AG08396 (cell line): ENCODE data around the gene MCC.
"Not testable (repeated sequence)": the region's sequence is repeated elsewhere in the genome, so short reads cannot be mapped to it uniquely, and the experiment has no call there.

Source experiments
- DNase-seq: peaks from one replicate; pipeline ENCODE4 v3.0.0; 2012; ENCODE audit warnings: low spot score, mixed read lengths

MCC gene

DNA sequence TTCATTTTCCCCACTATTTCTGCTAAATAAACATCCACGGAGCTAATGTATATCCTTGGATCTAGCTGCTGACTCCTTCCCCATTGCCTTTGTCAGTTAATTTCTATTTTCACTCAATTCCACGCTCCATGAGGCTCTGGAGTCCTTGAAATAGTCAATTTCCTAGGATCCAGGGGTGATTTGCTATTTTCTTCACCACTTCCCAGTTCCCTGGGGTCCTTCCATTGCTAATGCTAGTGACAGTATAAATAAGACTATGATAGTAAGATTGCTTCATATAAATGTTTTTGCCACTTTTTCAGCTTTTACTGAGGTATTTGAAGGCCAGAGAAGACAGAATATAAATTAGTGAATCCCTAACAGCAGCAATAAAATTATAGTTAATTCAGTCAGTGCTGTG is 66.6 kb downstream of the MCC start:
- no peak for DNase-seq

DNA sequence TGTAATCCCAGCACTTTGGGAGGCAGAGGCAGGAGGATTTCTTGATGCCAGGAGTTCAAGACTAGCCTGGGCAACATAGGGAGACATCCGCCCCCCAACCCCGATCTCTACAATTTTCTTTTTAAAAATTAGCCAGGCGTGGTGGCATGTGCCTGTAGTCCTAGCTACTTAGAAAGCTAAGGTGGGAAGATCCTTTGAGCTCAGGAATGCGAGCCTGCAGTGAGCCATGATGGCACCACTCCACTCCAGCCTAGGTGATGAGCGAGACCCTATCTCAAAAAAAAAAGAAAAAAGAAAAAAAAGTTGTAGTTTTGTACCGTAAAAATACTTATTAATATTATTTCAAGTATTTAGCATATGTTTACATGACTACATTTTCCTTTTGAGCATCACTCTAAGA is 82.7 kb downstream of the MCC start:
- DNase-seq = no peak

DNA sequence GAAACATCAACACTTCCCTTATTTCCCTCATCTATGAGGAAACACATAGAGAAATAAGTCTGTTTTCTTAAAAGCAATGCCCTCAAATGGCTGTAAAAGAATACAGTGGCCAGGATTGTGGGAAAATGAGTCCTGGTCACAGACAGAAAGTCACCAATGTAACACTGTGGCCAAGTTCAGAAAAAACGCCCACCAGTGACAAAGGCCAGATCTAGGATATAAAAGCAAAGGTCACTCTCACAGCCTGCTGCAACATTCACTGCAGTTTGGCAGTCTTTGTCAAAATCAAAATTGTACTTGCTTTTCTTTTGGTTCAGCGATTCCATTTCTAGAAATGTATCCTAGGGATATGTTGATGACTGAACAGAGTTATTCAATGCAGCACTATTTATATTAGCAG is 84.0 kb downstream of the MCC start:
- no peak for DNase-seq

DNA sequence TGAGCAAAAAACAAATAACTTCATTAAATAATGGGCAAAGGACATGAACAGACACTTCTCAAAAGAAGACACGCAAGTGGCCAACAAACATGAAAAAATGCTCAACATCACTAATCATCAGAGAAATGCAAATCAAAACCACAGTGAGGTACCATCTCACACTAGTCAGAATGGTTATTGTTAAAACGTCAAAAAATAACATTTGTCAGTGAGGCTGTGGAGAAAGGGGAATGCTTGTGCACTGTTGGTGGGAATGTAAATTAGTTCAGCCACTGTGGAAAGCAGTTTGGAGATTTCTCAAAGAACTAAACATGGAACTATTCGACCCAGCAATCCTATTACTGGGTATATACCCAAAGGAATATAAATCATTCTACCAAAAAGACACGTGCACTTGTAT is 90.3 kb downstream of the MCC start:
- DNase-seq = not testable (repeated sequence)

DNA sequence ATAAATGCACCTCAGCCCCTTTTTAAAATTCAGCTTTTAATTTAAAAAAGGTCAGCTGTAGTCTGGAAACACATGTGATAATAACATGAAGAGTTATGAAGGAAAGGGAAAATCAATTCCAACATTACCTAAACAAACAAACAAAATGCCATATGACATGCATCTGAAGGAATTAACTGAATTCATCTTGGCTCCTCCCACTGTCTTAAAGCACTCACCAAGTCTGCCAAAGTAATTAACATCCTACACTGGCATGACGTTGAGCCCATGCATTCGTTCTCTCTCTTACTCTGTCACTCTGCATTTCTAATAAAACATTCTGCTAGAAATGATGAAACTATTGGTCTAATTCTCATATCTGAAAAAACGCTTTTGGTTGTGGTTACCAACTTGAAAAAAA is 91.2 kb downstream of the MCC start:
- no peak for DNase-seq

DNA sequence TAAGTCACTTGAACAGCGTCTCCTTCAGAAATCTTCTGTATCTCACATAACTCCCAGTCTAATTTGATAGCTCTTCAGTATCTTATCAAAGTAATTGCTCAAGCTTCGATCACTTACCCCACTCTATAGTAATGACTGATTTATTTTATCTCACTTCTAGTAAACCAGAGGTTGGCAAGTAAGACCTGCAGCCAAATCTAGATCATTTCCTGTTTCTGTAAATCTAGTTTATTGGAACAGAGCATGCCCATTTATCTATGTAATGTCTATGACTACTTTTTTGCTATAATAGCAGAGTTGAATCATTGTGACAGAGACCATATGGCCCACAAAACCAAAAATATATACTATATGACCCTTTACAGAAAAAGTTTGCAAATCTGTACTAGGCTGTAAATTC is 93.6 kb downstream of the MCC start:
- no peak for DNase-seq

DNA sequence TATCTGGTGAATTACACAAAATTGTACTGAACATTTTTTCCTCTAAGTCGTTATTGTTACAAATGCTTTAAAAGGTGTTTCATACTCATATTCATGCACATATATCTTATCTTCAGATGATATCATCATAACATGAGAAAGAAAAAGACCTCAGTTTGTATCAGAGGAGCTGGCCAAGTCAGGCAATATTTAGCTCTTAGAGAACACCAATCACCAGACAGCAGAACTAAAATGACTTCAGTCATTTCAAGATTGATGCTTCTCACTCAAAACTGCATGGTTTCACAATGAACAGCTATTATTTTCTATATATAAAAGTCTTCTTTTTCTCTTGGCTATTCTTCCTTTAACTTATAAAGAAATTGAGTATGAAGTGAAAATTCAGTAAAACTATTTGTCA is 98.0 kb downstream of the MCC start:
- DNase-seq = no peak

DNA sequence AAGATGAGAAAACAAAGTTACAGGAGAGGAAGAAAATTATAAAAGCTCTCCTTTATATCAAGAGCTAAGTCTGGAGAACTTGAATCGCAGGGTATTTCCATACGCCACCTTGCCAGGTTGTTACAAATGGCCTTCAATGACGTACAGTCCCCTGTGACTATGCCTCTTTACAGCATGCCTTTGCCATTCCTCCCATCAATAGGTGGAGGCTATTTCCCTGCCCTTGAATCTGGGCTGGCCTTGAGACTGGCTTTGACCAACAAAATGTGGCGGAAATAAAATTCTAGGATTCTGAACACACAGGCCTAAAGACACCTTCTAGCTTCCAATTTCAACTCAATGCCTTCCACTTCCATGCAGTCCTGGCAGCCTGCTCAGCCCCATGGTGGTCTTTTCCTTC is 99.1 kb downstream of the MCC start:
- no peak for DNase-seq

DNA sequence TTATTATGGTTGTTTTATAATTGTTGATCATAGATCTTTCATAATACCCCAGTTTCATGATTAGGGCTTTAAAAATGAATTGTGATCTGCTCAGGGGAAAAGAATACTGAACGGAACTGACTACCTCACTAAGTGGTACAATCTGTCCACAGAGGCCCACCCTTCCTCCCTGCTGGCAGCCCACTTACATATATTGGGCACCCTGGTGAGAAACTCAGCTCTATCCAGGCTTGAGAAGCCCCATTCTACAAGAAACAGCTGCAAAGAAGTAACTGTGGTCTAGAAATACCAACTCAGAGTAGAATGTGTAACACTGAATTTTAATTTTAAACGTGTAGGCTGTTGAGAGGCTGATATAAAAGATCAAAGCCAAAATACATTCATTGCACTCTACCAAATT is 100.4 kb downstream of the MCC start:
- DNase-seq = no peak

DNA sequence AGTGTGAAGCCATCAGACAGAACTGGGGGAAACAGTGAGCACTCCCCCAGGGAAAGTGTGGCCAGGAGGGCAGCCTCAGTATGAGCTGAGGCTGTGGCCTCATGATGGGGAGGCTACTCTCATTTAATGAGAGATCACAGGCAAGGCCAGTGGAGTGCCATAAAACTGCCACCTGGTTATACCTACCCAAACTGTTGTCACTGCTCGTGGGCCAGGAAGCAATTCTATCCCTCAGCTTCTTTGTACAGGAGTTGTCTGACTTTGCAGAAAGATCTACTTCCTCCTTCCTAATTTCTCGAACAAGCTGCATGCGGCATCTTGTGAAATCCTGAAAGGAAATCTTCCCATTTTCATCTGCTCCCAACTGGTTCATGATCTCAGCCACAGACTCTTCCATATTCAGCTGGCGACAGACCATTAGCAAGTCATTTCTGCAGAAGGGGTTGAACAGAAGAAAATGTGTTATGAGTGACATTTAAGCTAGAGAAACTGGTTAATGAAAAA is 103.4 kb downstream of the MCC start:
- DNase-seq = no peak

DNA sequence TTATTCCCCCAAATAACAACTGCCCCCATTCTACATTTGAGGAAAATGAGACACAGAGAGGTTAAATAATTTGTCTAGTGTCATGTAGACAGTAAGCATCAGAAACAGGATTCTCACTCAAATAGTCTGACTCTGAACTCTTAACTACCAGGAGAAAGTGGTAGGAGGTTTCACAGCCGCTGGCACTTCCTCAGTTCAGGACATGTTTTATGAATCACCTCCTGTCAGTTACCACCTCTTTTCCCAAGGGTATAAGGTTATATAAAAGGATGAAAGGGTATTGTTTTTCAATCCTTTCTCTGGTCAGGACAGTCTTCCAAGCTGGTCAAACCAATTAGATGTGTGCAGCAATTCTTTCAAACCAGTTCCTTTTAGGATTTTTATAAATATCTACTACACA is 105.5 kb downstream of the MCC start:
- no peak for DNase-seq

DNA sequence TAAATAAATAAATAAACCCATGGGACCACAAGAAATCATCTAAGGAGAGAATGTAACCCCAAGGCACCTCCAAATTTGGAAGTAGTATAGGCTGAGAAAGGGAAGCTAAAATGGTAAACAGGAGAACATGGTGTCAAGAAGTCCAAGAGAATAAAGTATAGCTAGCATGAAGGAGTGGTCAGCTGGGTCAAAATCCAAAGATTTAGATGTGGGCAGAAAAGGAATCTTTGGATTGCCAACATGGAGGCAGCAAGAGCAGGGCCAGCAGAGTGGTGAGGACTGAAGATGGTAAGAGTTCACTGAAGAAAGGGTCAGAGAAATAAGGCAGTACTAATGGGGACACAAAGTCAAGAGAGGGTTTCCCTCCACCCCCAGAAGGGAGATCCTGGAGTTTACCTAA is 106.5 kb downstream of the MCC start:
- no peak for DNase-seq

DNA sequence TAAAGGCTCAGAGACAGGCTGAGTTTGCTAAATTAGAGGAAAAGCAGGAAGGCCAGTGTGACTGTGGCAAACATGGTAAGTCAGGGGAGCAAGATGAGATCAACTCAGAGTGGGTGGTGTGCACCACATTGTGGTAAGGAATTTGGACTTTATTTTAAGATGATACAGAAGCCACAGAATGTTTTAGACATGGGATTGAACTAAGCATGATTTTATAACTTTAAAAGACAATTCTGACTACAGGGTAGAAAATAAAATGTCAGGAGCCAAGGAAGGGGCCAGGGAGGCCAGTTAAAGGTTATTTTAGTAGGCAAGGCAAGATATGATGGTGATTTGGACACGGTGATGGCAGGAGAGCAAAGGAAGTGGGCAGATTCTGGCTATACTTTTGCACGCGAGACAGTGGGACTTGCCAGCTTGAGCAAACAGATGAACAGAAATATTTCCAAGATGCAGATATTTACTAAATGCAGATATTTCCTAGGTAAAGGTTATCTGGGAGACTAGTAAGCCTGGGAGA is 107.4 kb downstream of the MCC start:
- DNase-seq = no peak

DNA sequence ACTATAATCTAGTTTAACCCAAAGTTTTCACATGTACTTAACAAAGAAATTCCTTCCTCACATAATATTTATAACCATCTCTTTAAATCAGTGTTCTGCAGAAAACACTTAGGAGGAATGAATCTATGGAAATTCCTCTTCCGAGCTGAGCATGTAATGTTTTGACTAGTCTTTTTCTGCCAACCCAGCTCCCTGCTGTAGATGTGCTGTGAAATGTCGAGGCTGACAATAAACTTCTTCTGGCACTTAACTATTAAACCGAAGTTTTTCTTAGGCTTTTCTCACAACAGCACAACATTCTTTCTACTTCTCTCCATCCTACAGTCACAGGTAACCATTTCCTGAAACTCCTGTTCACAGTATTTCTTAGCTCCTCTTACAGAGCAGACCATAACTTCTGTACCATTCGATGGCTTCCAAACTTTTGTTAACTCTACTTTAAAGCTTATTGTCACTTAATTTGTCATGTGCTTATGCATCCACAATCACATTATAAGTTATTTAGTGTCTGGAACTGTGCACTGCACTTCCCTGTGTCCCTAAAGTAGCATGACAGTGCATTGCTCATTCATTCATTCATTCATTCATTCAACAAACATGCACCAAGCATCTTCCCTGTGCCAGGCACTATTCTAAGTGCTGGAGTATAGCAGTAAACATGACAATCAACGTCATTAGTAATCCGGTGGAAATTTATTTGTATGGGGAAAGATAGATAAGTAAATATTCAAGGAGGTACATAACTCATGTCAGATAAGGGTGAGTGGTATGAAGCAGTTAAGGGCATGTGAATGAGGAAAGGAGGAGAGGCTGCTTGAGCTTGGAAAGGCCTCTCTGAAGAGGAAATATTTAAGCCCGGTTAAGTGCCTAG is 108.1 kb downstream of the MCC start:
- DNase-seq = no peak

DNA sequence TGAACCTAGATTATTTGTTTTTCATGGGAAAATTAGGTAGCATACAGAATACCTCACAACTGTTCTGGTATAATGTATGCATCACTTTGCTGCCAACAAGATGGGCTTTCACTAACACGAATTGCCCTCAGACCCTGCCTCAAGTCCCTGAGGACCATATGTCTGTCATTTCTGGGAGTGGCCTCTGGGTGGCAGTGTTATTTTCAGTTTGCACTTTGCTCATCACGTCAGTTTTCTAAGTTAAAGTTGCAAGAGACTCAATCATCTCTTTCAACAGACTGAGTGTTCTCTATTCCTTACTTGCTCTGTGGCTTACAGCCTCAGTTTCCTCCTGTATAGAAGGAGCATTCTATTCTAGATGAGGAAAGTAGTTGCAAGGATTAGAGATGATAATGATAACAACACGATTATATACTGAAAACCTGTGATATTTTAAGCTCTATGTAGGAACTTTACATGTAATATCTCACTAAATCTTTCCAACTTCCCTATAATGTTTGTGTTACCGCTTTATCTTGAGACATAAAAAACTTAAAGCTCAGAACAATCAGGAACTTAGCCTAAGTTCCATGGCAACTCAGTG is 109.2 kb downstream of the MCC start:
- DNase-seq = peak; percentile 55

DNA sequence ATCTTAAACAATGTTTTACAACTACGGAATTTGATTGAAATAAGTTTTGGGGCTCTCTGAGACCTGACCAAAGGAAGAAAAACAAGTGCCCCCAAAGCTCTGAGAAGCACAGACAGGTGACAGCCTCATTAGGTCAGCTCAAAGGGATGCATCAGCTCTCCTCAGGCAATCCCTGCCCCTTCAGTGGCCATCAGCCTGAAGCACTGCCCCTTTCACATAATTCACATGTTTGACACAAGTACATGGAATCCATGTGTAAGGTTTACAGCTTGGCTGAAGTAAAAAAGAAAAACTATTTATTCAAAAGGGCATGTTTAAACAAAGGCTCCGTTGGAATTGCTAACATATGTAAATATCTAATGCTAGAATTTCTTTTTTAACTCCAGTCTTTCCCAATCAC is 109.7 kb downstream of the MCC start:
- no peak for DNase-seq

DNA sequence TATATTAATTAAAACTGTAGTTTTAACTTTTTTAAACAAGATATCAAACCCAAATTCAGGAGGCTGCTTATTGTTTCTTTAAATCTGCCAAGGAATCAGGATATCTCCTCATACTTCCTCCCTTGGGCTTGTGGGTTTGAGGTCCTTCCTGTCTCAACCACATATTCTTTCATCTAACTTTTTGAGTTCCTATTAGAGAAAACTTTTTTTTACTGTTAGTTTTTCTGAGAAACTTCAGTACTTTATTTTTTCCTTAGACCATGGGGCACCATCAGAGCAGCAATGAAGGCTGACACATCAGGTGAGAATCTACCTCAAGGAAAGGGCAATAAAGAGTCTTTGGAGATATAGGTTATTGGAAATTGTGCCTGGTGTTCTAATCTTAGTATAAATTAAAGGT is 110.2 kb downstream of the MCC start:
- no peak for DNase-seq

DNA sequence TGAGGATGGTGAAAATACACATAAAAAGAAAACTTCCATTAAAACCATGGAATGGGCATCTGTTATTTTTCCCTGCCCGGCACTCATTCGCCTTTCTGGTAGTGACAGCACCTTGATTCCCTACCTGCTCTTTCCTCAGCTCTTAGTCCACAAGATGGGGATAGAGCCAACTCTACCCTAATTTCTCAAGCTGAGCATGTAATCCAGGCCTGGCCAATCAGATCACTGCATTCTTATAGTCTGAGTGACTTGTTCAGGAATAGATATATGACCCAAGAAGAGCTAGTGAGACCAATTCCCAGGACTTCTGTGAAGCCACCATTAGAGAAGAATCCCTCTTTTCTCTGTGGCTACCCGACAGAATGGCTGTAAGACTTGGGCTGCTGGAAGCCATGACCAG is 111.6 kb downstream of the MCC start:
- DNase-seq = no peak

DNA sequence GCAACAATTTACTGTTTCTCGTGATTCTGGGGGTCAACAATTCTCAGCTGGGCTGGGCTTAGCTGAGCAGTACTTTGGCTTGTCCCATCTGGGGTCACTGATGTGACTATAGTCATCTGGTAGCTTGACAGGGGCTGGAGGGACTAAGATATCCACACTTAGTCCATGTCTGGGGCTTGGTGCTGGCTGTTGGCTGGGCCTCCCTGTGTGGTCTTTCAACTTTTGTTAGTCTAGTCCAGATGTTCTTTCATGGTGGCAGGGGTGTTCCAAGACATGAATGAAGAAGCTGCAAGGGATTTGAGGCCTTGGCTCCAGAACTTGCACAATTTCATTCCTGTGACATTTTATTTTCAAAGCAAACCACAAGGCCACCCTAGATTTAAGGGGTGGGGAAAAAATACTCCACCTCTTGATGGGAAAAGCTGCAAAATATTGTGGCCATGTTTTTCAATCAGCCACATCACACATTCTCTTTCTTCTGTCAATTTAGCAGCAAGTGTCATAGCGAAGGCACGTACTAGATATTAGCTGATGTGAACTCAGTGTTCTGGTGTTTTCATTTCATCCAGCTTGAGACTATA is 112.7 kb downstream of the MCC start:
- DNase-seq = no peak

DNA sequence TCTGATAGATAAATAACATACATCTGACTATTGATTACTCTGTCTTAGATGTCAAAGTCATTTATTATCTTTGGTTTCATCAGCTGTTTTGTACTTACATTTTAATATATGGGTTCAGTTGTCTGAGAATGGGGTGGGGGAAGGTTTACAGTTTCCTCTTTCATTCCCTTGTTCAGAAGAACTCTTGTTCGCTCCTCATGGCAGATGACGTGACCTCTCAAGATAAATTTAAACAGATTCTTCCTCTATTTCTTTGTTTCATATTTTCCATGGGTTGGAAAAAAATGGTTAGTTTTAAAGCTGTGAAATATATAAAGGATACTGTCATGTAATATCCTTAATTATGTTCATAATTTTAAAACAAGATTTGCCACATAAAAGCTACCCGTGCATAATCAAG is 114.8 kb downstream of the MCC start:
- DNase-seq = no peak

DNA sequence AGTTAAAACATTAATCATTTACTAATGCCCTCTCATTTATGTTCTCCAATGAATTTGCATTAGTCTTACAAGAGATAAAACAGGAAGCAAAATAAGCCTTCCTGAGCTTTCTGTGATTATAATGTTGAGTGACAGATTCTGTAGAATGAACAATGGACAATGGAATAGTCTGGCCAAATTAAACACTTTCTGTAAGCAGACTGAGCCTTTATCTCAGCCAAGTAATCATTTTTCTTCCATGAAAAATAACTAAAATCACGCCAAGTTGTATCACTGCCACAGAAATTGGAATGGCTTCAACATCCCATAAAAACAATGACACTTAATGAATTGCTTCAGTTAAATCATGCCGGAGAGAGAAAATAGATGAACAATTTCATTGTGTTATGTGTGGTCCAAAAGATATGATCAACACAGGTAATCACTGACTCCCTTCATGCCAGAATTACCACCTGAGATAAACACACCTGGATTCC is 116.5 kb downstream of the MCC start:
- DNase-seq = no peak

DNA sequence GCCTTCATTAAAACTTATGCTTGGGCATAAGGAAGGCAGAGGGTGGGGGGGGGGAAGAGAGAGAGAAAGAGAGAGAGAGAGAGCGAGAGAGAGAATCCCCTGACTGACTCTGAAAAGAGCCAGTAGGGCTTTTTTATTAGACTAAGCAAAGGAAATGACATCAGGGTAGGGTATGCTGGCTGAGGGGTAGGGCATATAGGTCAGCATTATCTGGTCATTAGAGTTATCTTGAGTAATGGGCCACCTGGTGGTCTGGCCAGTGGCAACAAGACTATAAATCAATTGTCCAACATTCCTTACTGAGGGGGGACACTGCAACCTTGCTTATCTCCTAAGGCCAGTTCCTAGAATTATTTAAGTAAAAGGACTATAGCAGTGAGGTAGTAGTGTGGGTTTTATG is 120.7 kb downstream of the MCC start:
- DNase-seq = no peak

DNA sequence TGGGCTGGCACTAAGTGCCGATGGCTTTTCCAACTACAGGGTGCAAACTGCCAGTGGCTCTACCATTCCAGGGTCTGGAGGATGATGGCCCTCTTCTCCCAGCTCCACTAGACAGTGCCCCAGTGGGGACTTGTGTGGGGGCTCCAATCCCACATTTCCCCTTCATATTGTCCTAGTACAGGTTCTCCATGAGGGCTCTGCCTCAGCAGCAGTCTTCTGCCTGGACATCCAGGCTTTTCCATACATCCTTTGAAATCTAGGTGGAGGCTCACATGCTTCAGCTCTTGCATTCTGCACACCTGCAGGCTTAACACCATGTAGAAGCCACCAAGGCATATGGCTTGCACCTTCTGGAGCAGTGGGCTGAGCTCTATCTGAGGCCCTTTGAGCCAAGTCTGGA is 123.8 kb downstream of the MCC start:
- no peak for DNase-seq
